HEK293 (cell line): ENCODE data around the gene CNTNAP5.

ENCODE experiments used
- CTCF ChIA-PET: fragments of 350-600 bp; formaldehyde crosslinking; extraction: SDS; loops from one replicate; lab custom pipeline; 2021; ENCODE audit warnings: antibody characterized with exemption; lab: Yijun Ruan, JAX
- POLR2A ChIA-PET: fragments of 300-600 bp; formaldehyde crosslinking; extraction: SDS; loops from one replicate; lab custom pipeline; 2020; ENCODE audit warnings: antibody characterized with exemption, inconsistent platforms; lab: Yijun Ruan, JAX
- H3K27ac ChIP-seq: fragments of 200-500 bp; sonication (Bioruptor generic); 2 replicates; pipeline ENCODE4 v1.5.1; 2014; ENCODE audit warnings: low read depth, low read length, control low read depth, inconsistent platforms; ENCODE audit errors: extremely low read depth
- H3K36me3 ChIP-seq, 2 experiments: fragments of 200-500 bp in 1 of 2; sonication (Bioruptor generic) in 1 of 2; 1 replicate in 1 of 2; 2 replicates in 1 of 2; pipeline ENCODE4 v1.5.1; 2014 to 2017; ENCODE audit warnings: inconsistent platforms in 2 of 2, low read length in 2 of 2; ENCODE audit not compliant: control insufficient read depth in 2 of 2, insufficient read depth in 1 of 2
- H3K4me1 ChIP-seq: fragments of 200-500 bp; sonication (Bioruptor generic); 2 replicates; pipeline ENCODE4 v1.5.1; 2014; ENCODE audit warnings: mild to moderate bottlenecking, low read length, inconsistent platforms; ENCODE audit not compliant: control insufficient read depth, insufficient read depth
- H3K4me3 ChIP-seq: 2 replicates; pipeline ENCODE4 v1.5.1; 2011; ENCODE audit warnings: low read depth, mild to moderate bottlenecking, control low read depth, low read length, moderate library complexity
- H3K9me3 ChIP-seq: fragments of 200-500 bp; sonication (Bioruptor generic); 2 replicates; pipeline ENCODE4 v1.5.1; 2014; ENCODE audit warnings: low read depth, low read length, inconsistent platforms; ENCODE audit not compliant: control insufficient read depth, insufficient read depth
- GLIS2 ChIP-seq: fragments of 450-650 bp; formaldehyde crosslinking; IDR thresholded peaks from 2 replicates; pipeline ENCODE4 v1.5.1; 2016; ENCODE audit warnings: missing biosample characterization, missing genetic modification characterization
- HOXA7 ChIP-seq: sonication (generic); formaldehyde crosslinking; IDR thresholded peaks from 2 replicates; pipeline ENCODE4 v1.8.1; 2022; ENCODE audit warnings: missing genetic modification reagents, borderline replicate concordance
- IKZF3 ChIP-seq: fragments of 450-650 bp; IDR thresholded peaks from 2 replicates; pipeline ENCODE4 v1.5.0; 2018; ENCODE audit warnings: missing biosample characterization, mild to moderate bottlenecking, missing genetic modification characterization, moderate library complexity
- MZF1 ChIP-seq: fragments of 450-650 bp; formaldehyde crosslinking; IDR thresholded peaks from 2 replicates; pipeline ENCODE4 v1.5.1; 2017; ENCODE audit warnings: missing biosample characterization, missing genetic modification characterization, borderline replicate concordance
- SCRT1 ChIP-seq: fragments of 450-650 bp; formaldehyde crosslinking; IDR thresholded peaks from 2 replicates; pipeline ENCODE4 v1.5.1; 2016; ENCODE audit warnings: missing biosample characterization, missing genetic modification characterization, borderline replicate concordance
- SCRT2 ChIP-seq: fragments of 450-650 bp; formaldehyde crosslinking; IDR thresholded peaks from 2 replicates; pipeline ENCODE4 v1.5.1; 2016; ENCODE audit warnings: missing biosample characterization, missing genetic modification characterization
- ZFP37 ChIP-seq: fragments of 450-650 bp; formaldehyde crosslinking; IDR thresholded peaks from 2 replicates; pipeline ENCODE4 v1.5.1; 2016; ENCODE audit warnings: missing biosample characterization, missing genetic modification characterization
- ZNF169 ChIP-seq: fragments of 450-650 bp; formaldehyde crosslinking; IDR thresholded peaks from 2 replicates; pipeline ENCODE4 v1.5.1; 2016; ENCODE audit warnings: missing biosample characterization, missing genetic modification characterization
- ZNF211 ChIP-seq: fragments of 450-650 bp; formaldehyde crosslinking; IDR thresholded peaks from 2 replicates; pipeline ENCODE4 v1.5.1; 2016; ENCODE audit warnings: low read depth, missing biosample characterization, missing genetic modification characterization
- ZNF248 ChIP-seq: fragments of 450-650 bp; formaldehyde crosslinking; IDR thresholded peaks from 2 replicates; pipeline ENCODE4 v1.5.1; 2017; ENCODE audit warnings: missing biosample characterization, missing genetic modification characterization
- ZNF274 ChIP-seq, 2 experiments: fragments of 200-500 bp in 1 of 2; fragments of 450-650 bp in 1 of 2; sonication (Bioruptor generic) in 1 of 2; formaldehyde crosslinking in 1 of 2; IDR thresholded peaks; 2 replicates each; pipeline versions ENCODE4 v1.5.1 to v1.6.1; 2014 to 2016; ENCODE audit warnings: borderline replicate concordance in 1 of 2, inconsistent platforms in 1 of 2, low read length in 1 of 2, missing biosample characterization in 1 of 2, missing genetic modification characterization in 1 of 2
- ZNF302 ChIP-seq: fragments of 450-650 bp; formaldehyde crosslinking; IDR thresholded peaks from 2 replicates; pipeline ENCODE4 v1.5.1; 2016; ENCODE audit warnings: missing biosample characterization, missing genetic modification characterization, low read depth
- ZNF341 ChIP-seq: fragments of 450-650 bp; formaldehyde crosslinking; IDR thresholded peaks from 2 replicates; pipeline ENCODE4; 2016; ENCODE audit warnings: low read depth, missing biosample characterization, missing genetic modification characterization
- ZNF391 ChIP-seq: fragments of 450-650 bp; formaldehyde crosslinking; IDR thresholded peaks from 2 replicates; pipeline ENCODE4 v1.5.1; 2016; ENCODE audit warnings: low read depth, missing biosample characterization, missing genetic modification characterization, borderline replicate concordance
- ZNF404 ChIP-seq: fragments of 450-650 bp; formaldehyde crosslinking; IDR thresholded peaks from 2 replicates; pipeline ENCODE4 v1.5.1; 2017; ENCODE audit warnings: missing biosample characterization, missing genetic modification characterization
- ZNF561 ChIP-seq: fragments of 450-650 bp; IDR thresholded peaks from 2 replicates; pipeline ENCODE4 v1.5.1; 2018; ENCODE audit warnings: missing biosample characterization, missing genetic modification characterization, borderline replicate concordance
- ZNF777 ChIP-seq: fragments of 450-650 bp; formaldehyde crosslinking; IDR thresholded peaks from 2 replicates; pipeline ENCODE4 v1.5.1; 2017; ENCODE audit warnings: missing biosample characterization, missing genetic modification characterization, borderline replicate concordance
- TF ChIP-seq, protein P1 (sequence below): fragments of 450-650 bp; formaldehyde crosslinking; IDR thresholded peaks from 2 replicates; pipeline ENCODE4 v1.5.1; 2016; ENCODE audit warnings: missing biosample characterization, missing genetic modification characterization, low read depth
- TF ChIP-seq, protein P2 (sequence below): fragments of 450-650 bp; formaldehyde crosslinking; IDR thresholded peaks from 2 replicates; pipeline ENCODE4 v1.5.1; 2017; ENCODE audit warnings: missing biosample characterization, missing genetic modification characterization
- TF ChIP-seq, protein P3 (sequence below): fragments of 450-650 bp; formaldehyde crosslinking; IDR thresholded peaks from 2 replicates; pipeline ENCODE4 v1.5.0; 2017; ENCODE audit warnings: missing biosample characterization, missing genetic modification characterization, borderline replicate concordance
- TF ChIP-seq, protein P4 (sequence below): fragments of 450-650 bp; formaldehyde crosslinking; IDR thresholded peaks from 2 replicates; pipeline ENCODE4 v1.5.1; 2016; ENCODE audit warnings: missing biosample characterization, missing genetic modification characterization

CNTNAP5 gene

DNA sequence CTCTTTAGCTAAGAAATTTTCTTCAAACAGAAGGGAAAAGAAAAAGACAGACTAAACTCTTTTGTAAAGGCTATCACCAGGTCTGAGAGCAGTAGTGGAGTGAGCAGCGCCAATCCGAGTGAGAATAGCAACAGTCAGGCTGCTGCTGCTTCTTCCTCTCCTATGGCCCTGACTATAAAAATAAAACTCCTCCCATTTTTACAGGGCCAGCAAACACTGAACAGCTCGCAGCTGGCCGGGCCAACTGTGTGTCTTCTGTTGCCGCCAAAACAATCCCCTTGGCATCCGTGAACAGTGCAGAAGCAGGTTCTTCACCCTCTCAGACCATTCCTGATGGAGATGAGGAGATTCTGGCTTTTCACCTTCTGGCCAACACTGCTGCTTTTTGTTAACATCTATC, 124.5 kb downstream of the CNTNAP5 start:
- H3K4me3 ChIP-seq: no peak overlapping the region
- no peak for TF ChIP-seq GLIS2 (tag by site-specific recombination)
- TF ChIP-seq, protein P1, sequence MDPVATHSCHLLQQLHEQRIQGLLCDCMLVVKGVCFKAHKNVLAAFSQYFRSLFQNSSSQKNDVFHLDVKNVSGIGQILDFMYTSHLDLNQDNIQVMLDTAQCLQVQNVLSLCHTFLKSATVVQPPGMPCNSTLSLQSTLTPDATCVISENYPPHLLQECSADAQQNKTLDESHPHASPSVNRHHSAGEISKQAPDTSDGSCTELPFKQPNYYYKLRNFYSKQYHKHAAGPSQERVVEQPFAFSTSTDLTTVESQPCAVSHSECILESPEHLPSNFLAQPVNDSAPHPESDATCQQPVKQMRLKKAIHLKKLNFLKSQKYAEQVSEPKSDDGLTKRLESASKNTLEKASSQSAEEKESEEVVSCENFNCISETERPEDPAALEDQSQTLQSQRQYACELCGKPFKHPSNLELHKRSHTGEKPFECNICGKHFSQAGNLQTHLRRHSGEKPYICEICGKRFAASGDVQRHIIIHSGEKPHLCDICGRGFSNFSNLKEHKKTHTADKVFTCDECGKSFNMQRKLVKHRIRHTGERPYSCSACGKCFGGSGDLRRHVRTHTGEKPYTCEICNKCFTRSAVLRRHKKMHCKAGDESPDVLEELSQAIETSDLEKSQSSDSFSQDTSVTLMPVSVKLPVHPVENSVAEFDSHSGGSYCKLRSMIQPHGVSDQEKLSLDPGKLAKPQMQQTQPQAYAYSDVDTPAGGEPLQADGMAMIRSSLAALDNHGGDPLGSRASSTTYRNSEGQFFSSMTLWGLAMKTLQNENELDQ (tag by site-specific recombination): no peak
- TF ChIP-seq ZNF248 (tag by site-specific recombination): no peak
- no peak for TF ChIP-seq ZNF274 (IDR thresholded peaks at IDR 0.05; ENCODE audit: low read length)
- no peak for TF ChIP-seq ZNF274 (tag by site-specific recombination; IDR thresholded peaks at IDR 0.05; ENCODE audit: borderline replicate concordance)
- TF ChIP-seq ZNF777: no peak
- TF ChIP-seq ZNF404 (tag by site-specific recombination): no peak
- no peaks in the 10 kb centered on the region for H3K4me1 ChIP-seq
- no peaks in the 10 kb centered on the region for H3K9me3 ChIP-seq
- H3K36me3 ChIP-seq: no peaks in the 10 kb centered on the region
- no peak overlapping the region for H3K27ac ChIP-seq
- CTCF ChIA-PET: interaction anchor here (0.7 kb wide), 1 partner anchor 11 kb away, joined by 6 read pairs; no protein-coding TSS in a partner anchor
- POLR2A ChIA-PET: no interaction called here

DNA sequence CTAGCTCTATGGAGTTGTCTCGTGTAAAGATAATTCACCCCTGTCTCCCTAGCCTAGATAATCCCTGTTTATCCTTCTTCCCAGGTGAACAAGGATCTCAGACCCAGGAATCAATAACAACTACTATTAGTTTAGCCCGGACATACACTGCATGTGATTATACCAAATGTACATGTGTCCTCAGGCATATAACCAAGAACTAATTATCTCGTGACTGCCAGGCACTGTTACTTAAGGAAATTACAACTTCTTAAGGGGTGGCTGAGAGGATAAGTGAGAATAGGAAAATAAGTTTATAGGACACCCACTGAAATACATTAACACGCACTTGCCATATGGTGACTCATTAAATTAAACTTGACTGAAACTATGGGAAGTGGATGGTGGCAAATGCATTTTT, 126.6 kb downstream of the CNTNAP5 start:
- H3K4me1 ChIP-seq: no peaks in the 10 kb centered on the region
- no peaks in the 10 kb centered on the region for H3K36me3 ChIP-seq
- no peaks in the 10 kb centered on the region for H3K9me3 ChIP-seq
- POLR2A ChIA-PET: no interaction called here
- no peak overlapping the region for H3K4me3 ChIP-seq
- H3K27ac ChIP-seq: no peak overlapping the region
- no peak for TF ChIP-seq MZF1 (tag by site-specific recombination)
- TF ChIP-seq SCRT2 (tag by site-specific recombination): no peak
- no peak for TF ChIP-seq ZNF169 (tag by site-specific recombination)
- TF ChIP-seq ZNF211 (tag by site-specific recombination): no peak
- no peak for TF ChIP-seq ZNF561 (tag by site-specific recombination)
- no peak for TF ChIP-seq SCRT1
- TF ChIP-seq, protein P2, sequence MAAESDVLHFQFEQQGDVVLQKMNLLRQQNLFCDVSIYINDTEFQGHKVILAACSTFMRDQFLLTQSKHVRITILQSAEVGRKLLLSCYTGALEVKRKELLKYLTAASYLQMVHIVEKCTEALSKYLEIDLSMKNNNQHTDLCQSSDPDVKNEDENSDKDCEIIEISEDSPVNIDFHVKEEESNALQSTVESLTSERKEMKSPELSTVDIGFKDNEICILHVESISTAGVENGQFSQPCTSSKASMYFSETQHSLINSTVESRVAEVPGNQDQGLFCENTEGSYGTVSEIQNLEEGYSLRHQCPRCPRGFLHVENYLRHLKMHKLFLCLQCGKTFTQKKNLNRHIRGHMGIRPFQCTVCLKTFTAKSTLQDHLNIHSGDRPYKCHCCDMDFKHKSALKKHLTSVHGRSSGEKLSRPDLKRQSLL (tag by site-specific recombination): no peak
- no peak for TF ChIP-seq ZNF391 (tag by site-specific recombination)
- no peak for TF ChIP-seq ZNF302 (tag by site-specific recombination)
- TF ChIP-seq ZNF341 (tag by site-specific recombination): no peak
- TF ChIP-seq IKZF3 (tag by site-specific recombination): no peak
- TF ChIP-seq, protein P3, sequence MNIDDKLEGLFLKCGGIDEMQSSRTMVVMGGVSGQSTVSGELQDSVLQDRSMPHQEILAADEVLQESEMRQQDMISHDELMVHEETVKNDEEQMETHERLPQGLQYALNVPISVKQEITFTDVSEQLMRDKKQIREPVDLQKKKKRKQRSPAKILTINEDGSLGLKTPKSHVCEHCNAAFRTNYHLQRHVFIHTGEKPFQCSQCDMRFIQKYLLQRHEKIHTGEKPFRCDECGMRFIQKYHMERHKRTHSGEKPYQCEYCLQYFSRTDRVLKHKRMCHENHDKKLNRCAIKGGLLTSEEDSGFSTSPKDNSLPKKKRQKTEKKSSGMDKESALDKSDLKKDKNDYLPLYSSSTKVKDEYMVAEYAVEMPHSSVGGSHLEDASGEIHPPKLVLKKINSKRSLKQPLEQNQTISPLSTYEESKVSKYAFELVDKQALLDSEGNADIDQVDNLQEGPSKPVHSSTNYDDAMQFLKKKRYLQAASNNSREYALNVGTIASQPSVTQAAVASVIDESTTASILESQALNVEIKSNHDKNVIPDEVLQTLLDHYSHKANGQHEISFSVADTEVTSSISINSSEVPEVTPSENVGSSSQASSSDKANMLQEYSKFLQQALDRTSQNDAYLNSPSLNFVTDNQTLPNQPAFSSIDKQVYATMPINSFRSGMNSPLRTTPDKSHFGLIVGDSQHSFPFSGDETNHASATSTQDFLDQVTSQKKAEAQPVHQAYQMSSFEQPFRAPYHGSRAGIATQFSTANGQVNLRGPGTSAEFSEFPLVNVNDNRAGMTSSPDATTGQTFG (tag by site-specific recombination): no peak
- TF ChIP-seq, protein P4, sequence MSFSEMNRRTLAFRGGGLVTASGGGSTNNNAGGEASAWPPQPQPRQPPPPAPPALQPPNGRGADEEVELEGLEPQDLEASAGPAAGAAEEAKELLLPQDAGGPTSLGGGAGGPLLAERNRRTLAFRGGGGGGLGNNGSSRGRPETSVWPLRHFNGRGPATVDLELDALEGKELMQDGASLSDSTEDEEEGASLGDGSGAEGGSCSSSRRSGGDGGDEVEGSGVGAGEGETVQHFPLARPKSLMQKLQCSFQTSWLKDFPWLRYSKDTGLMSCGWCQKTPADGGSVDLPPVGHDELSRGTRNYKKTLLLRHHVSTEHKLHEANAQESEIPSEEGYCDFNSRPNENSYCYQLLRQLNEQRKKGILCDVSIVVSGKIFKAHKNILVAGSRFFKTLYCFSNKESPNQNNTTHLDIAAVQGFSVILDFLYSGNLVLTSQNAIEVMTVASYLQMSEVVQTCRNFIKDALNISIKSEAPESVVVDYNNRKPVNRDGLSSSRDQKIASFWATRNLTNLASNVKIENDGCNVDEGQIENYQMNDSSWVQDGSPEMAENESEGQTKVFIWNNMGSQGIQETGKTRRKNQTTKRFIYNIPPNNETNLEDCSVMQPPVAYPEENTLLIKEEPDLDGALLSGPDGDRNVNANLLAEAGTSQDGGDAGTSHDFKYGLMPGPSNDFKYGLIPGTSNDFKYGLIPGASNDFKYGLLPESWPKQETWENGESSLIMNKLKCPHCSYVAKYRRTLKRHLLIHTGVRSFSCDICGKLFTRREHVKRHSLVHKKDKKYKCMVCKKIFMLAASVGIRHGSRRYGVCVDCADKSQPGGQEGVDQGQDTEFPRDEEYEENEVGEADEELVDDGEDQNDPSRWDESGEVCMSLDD (tag by site-specific recombination): no peak
- TF ChIP-seq ZFP37: no peak
- TF ChIP-seq HOXA7: no peak
- TF ChIP-seq, all 188 proteins: peak for 0
- CTCF ChIA-PET: no interaction called here
